CD8-positive, alpha-beta memory T cell (primary cell): ENCODE results near the gene ZNF710. TPM values are rescaled to one million over a fixed set of nuclear protein-coding genes. Genes with fewer than 3 reads are reported as not detected.
"Not testable (repeated sequence)": the region's sequence is repeated elsewhere in the genome, so short reads cannot be mapped to it uniquely, and the experiment has no call there.

ENCODE experiments used
- CTCF ChIA-PET: fragments of 350-600 bp; sonication (Branson Sonifier 250); formaldehyde crosslinking; loops from one replicate; lab custom pipeline; 2021; ENCODE audit warnings: antibody characterized with exemption; lab: Charles Lee
- POLR2A ChIA-PET: fragments of 350-600 bp; sonication (Branson Sonifier 250); formaldehyde crosslinking; loops from one replicate; lab custom pipeline; 2021; ENCODE audit warnings: antibody characterized with exemption; lab: Charles Lee
- DNase-seq, 5 donors: peaks; one replicate each; pipeline versions ENCODE4 v3.0.0 to v3.0.0-alpha.2; 2020 to 2022; ENCODE audit warnings: mixed read lengths in 1 of 5
- H3K27ac ChIP-seq: one replicate; pipeline ENCODE4 v1.7.0; 2013; ENCODE audit warnings: low read depth, mild to moderate bottlenecking, low read length, moderate library complexity
- H3K27me3 ChIP-seq: 2 replicates; pipeline ENCODE4 v1.7.0; 2013; ENCODE audit warnings: low read length, mild to moderate bottlenecking; ENCODE audit not compliant: insufficient read depth, poor library complexity, severe bottlenecking
- H3K36me3 ChIP-seq: 2 replicates; pipeline ENCODE4 v1.7.0; 2013; ENCODE audit warnings: mild to moderate bottlenecking, low read length, moderate library complexity; ENCODE audit not compliant: insufficient read depth
- H3K4me1 ChIP-seq: 2 replicates; pipeline ENCODE4 v1.7.0; 2013; ENCODE audit warnings: mild to moderate bottlenecking, low read length, moderate library complexity; ENCODE audit not compliant: insufficient read depth
- H3K4me3 ChIP-seq: 2 replicates; pipeline ENCODE4 v1.7.0; 2013; ENCODE audit warnings: mild to moderate bottlenecking, low read length
- H3K9me3 ChIP-seq: 2 replicates; pipeline ENCODE4 v1.7.0; 2013; ENCODE audit warnings: mild to moderate bottlenecking, low read length
- H3K27ac Mint-ChIP-seq, 8 donors: one replicate each; pipeline ENCODE4 v1.8.0; 2020 to 2021; ENCODE audit warnings: mixed read lengths in 8 of 8, mild to moderate bottlenecking in 6 of 8, inconsistent platforms in 3 of 8, moderate library complexity in 3 of 8
- H3K27me3 Mint-ChIP-seq, 2 donors: one replicate each; pipeline ENCODE4 v1.8.0; 2020 to 2021; ENCODE audit warnings: mixed read lengths in 2 of 2, mild to moderate bottlenecking in 1 of 2, moderate library complexity in 1 of 2
- H3K36me3 Mint-ChIP-seq, 3 donors: one replicate each; pipeline ENCODE4 v1.8.0; 2020 to 2021; ENCODE audit warnings: mixed read lengths in 3 of 3, inconsistent platforms in 1 of 3, mild to moderate bottlenecking in 1 of 3
- H3K4me1 Mint-ChIP-seq, 3 donors: one replicate each; pipeline ENCODE4 v1.8.0; 2020 to 2021; ENCODE audit warnings: mixed read lengths in 3 of 3, inconsistent platforms in 1 of 3, mild to moderate bottlenecking in 1 of 3
- H3K4me3 Mint-ChIP-seq, 7 donors: one replicate each; pipeline ENCODE4 v1.8.0; 2020 to 2021; ENCODE audit warnings: mixed read lengths in 7 of 7, mild to moderate bottlenecking in 6 of 7, moderate library complexity in 4 of 7, inconsistent platforms in 2 of 7
- H3K9me3 Mint-ChIP-seq, 5 donors: one replicate each; pipeline ENCODE4 v1.8.0; 2020 to 2022; ENCODE audit warnings: mixed read lengths in 5 of 5, mild to moderate bottlenecking in 3 of 5, moderate library complexity in 2 of 5, inconsistent platforms in 1 of 5
- polyA plus RNA-seq: library from polyadenylated mRNA; unstranded; fragments of 300-500 nt; fragmentation: Illumina TruSeq; gene quantifications from one replicate; pipeline ENCODE4 v1.2.3, GENCODE V29; 2021
- total RNA-seq, 2 experiments: library from RNA; stranded (reverse); gene quantifications; one replicate each; pipeline ENCODE4 v1.2.3, GENCODE V29; 2021

The ZNF710 gene
- total and polyA plus RNA-seq, 3 experiments from 2014 or later = 2.6 to 13.2 (median 13.2) TPM

DNA sequence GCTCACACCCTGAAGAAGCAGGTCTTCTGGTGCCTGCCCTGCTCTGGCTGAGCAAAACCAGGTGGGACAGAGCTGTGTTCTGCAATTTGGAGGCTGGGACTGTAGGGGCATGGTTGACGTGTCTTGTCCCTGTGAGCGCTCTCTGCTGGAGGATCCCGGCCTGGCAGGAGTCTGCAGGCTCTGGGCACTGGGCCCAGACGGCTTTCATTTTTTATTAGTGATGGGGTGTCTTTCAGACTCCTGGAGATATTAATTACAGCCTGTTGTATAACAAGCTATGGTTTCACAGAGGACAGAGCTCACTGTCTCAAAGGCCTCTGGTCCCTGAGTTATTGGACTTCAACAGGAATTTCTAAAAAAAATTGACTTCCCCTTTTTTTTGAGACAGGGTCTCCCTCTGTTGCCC is 29.5 kb upstream of the ZNF710 start:
- H3K27ac ChIP-seq = no peak overlapping the region
- no peaks in the 10 kb centered on the region for H3K4me1 ChIP-seq
- H3K27me3 ChIP-seq = no peaks in the 10 kb centered on the region
- peak in 4 of 5 donors; percentile 15 to 59 (median 17) for DNase-seq
- ChIA-PET CTCF (interaction anchor here (1.1 kb wide), 1 partner anchor 70 kb away, joined by 3 read pairs; no protein-coding TSS in a partner anchor), POLR2A (no interaction called here)
- Mint-ChIP-seq H3K4me3 (no peak overlapping the region), H3K27ac (peak overlapping the region in 1 of 8 donors; percentile 54), H3K4me1 (no peaks in the 10 kb centered on the region), H3K36me3 (no peaks in the 10 kb centered on the region), H3K9me3 (peaks cover 0 to 5% (median 0%) of the 10 kb centered on the region in 5 donors), H3K27me3 (peaks cover 0 to 4% of the 10 kb centered on the region in 2 donors)
- H3K4me3 ChIP-seq = no peak overlapping the region
- H3K9me3 ChIP-seq = no peaks in the 10 kb centered on the region
- no peaks in the 10 kb centered on the region for H3K36me3 ChIP-seq

DNA sequence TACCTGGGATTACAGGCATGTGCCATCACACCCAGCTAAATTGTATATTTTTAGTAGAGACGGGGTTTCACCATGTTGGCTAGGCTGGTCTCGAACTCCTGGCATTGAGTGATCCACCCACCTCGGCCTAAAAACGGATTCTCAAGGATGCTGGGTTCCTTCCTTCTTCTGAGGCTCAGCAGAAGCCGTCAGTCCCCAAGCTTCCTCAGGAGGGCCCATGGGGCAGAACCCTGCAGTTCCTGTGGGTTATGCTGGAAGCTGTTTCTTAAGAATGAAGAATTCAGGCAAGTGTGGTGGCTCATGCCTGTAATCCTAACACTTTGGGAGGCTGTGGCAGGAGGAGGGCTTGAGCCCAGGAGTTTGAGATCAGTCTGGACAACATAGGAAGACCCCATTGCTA is 29.0 kb upstream of the ZNF710 start:
- no peaks in the 10 kb centered on the region for H3K27me3 ChIP-seq
- no peak overlapping the region for H3K4me3 Mint-ChIP-seq
- peaks cover 0 to 5% (median 0%) of the 10 kb centered on the region in 5 donors for H3K9me3 Mint-ChIP-seq
- no peak overlapping the region for H3K4me3 ChIP-seq
- DNase-seq = no peak
- H3K27me3 Mint-ChIP-seq = peaks cover 1 to 4% of the 10 kb centered on the region in 2 donors
- H3K36me3 Mint-ChIP-seq = no peaks in the 10 kb centered on the region
- no peaks in the 10 kb centered on the region for H3K36me3 ChIP-seq
- H3K27ac ChIP-seq = no peak overlapping the region
- ChIA-PET POLR2A (no interaction called here), CTCF (interaction anchor here (1.1 kb wide), 1 partner anchor 70 kb away, joined by 3 read pairs; no protein-coding TSS in a partner anchor)
- H3K4me1 Mint-ChIP-seq = no peaks in the 10 kb centered on the region
- H3K9me3 ChIP-seq = no peaks in the 10 kb centered on the region
- H3K4me1 ChIP-seq = no peaks in the 10 kb centered on the region
- H3K27ac Mint-ChIP-seq = peak overlapping the region in 2 of 8 donors; percentile 26 to 54

DNA sequence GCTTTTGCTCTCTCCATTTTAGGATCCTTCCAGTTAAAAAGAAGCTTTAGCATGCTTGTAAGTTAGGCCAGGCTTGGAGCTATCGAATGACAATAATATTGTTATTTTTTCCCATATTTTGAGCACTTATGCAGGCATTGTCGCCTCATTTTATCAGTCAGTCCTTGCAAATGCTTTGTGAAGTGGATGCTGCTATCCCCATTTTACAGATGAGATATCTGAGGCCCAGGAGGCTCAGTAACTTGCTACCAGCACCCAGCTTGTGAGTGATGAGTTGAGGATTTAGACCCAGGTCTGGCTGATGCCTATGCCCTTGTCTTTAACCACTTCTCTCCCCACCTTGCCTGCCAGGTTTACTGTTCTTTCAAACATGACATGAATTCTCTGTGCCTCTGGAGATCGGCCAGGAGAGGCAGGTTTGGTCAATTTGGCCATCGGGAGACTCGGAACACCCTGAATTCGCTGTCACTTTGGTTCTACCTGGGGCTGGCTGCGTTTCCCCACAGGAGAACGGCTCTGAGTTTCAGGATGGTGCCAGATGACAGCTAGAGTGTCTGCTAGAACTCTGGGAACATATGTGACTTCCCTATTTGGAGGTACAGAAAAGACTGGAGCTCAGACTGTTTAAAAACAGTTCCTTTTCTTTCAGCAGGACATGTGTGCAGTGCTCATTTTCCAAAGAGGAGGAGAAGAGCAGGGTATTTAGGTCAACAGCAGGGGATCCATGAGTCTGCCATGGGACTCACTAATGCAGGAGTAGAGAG is 25.5 kb upstream of the ZNF710 start:
- H3K27ac ChIP-seq = no peak overlapping the region
- no peaks in the 10 kb centered on the region for H3K4me1 ChIP-seq
- Mint-ChIP-seq H3K4me1 (no peaks in the 10 kb centered on the region), H3K27ac (no peak overlapping the region), H3K4me3 (no peak overlapping the region), H3K36me3 (no peaks in the 10 kb centered on the region), H3K9me3 (peaks cover 0 to 5% (median 0%) of the 10 kb centered on the region in 5 donors), H3K27me3 (peaks cover 1 to 4% of the 10 kb centered on the region in 2 donors)
- H3K4me3 ChIP-seq = no peak overlapping the region
- POLR2A ChIA-PET = no interaction called here
- H3K36me3 ChIP-seq = no peaks in the 10 kb centered on the region
- H3K9me3 ChIP-seq = no peaks in the 10 kb centered on the region
- DNase-seq = no peak
- no peaks in the 10 kb centered on the region for H3K27me3 ChIP-seq
- CTCF ChIA-PET = interaction anchor here (1.4 to 1.5 kb wide), 2 partner anchors 38 to 101 kb away, joined by 3 to 4 read pairs; no protein-coding TSS in a partner anchor

DNA sequence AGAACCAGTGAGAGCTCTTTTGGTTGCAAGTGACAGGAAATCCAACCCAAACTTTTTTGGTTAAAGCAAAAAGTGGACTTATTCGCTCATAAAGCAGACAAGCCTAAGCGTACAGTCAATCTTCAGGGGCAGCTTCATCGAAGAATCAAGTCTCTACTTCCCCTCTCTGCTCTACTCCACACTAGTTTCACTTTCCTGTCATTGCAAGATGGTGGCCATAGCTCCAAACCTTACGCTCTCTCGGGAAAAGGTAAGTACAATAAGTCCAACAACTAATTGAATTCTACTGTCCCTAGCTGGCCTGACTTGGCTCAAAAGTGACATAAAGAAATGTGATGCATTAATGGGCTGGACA is 24.9 kb upstream of the ZNF710 start:
- ChIA-PET POLR2A (no interaction called here), CTCF (no interaction called here)
- H3K27me3 ChIP-seq = no peaks in the 10 kb centered on the region
- H3K4me1 Mint-ChIP-seq = no peaks in the 10 kb centered on the region
- no peak overlapping the region for H3K4me3 ChIP-seq
- no peaks in the 10 kb centered on the region for H3K36me3 Mint-ChIP-seq
- DNase-seq = no peak
- H3K27me3 Mint-ChIP-seq = peaks cover 3 to 4% of the 10 kb centered on the region in 2 donors
- no peaks in the 10 kb centered on the region for H3K9me3 ChIP-seq
- no peak overlapping the region for H3K4me3 Mint-ChIP-seq
- H3K27ac ChIP-seq = no peak overlapping the region
- peaks cover 0 to 5% (median 0%) of the 10 kb centered on the region in 5 donors for H3K9me3 Mint-ChIP-seq
- H3K27ac Mint-ChIP-seq = no peak overlapping the region
- no peaks in the 10 kb centered on the region for H3K36me3 ChIP-seq
- no peaks in the 10 kb centered on the region for H3K4me1 ChIP-seq

DNA sequence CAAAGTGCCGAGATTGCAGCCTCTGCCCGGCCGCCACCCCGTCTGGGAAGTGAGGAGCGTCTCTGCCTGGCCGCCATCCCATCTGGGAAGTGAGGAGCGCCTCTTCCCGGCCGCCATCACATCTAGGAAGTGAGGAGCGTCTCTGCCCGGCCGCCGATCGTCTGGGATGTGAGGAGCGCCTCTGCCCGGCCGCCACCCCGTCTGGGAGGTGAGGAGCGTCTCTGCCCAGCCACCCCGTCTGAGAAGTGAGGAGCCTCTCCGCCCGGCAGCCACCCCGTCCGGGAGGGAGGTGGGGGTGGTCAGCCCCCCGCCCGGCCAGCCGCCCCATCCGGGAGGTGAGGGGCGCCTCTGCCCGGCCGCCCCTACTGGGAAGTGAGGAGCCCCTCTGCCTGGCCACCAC is 23.3 kb upstream of the ZNF710 start:
- POLR2A ChIA-PET, H3K36me3 ChIP-seq, H3K4me1 ChIP-seq, DNase-seq, H3K9me3 ChIP-seq, CTCF ChIA-PET, H3K27me3 Mint-ChIP-seq, H3K9me3 Mint-ChIP-seq, H3K27me3 ChIP-seq, H3K4me1 Mint-ChIP-seq, H3K27ac ChIP-seq, H3K4me3 Mint-ChIP-seq, H3K4me3 ChIP-seq, H3K27ac Mint-ChIP-seq, H3K36me3 Mint-ChIP-seq: not testable (repeated sequence)

DNA sequence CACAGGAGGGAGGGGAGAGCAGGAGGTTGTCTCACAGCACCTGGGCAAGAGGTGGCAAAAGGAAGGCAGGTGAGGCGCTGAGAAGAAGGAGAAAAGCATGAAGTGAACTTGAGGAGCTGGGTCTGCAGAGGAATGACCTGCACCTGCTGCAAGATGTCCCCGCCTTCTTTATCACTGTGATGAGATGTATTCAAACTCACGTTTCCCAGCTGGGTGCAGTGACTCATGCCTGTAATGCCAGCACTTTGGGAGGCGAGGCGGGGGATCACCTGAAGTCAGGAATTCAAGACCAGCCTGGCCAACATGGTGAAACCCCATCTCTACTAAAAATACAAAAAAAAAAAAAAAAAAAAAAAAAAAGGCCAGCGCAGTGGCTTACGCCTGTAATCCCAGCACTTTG is 22.2 kb upstream of the ZNF710 start:
- ChIA-PET POLR2A (no interaction called here), CTCF (interaction anchor here (1.1 kb wide), 1 partner anchor 1383 kb away, joined by 3 read pairs; no protein-coding TSS in a partner anchor)
- H3K27me3 ChIP-seq = no peaks in the 10 kb centered on the region
- no peak overlapping the region for H3K4me3 ChIP-seq
- Mint-ChIP-seq H3K27ac (no peak overlapping the region), H3K9me3 (peaks cover 0 to 7% (median 1%) of the 10 kb centered on the region in 5 donors), H3K4me3 (no peak overlapping the region), H3K4me1 (no peaks in the 10 kb centered on the region), H3K36me3 (no peaks in the 10 kb centered on the region), H3K27me3 (peaks cover 8 to 14% of the 10 kb centered on the region in 2 donors)
- DNase-seq = no peak
- H3K4me1 ChIP-seq = no peaks in the 10 kb centered on the region
- H3K36me3 ChIP-seq = no peaks in the 10 kb centered on the region
- H3K27ac ChIP-seq = no peak overlapping the region
- H3K9me3 ChIP-seq = no peaks in the 10 kb centered on the region

DNA sequence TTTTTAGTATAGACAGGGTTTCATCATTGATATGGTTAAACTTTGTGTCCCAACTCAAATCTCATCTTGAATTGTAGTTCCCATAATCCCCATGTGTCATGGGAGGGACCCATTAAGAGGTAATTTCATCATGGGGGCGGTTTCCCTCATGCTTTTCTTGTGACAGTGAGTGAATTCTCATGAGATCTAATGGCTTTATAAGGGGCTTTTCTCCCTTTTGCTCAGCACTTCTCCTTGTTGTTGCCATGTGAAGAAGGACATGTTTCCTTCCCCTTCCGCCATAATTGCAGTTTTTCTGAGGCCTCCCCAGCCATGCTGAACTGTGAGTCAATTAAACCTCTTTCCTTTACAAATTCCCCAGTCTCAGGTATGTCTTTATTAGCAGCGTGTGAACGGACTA is 20.2 kb upstream of the ZNF710 start:
- peaks cover 9 to 18% (median 13%) of the 10 kb centered on the region in 5 donors for H3K9me3 Mint-ChIP-seq
- H3K4me3 ChIP-seq = no peak overlapping the region
- H3K27me3 ChIP-seq = no peaks in the 10 kb centered on the region
- ChIA-PET POLR2A (no interaction called here), CTCF (no interaction called here)
- no peak overlapping the region for H3K27ac ChIP-seq
- DNase-seq = no peak
- H3K4me1 ChIP-seq = no peaks in the 10 kb centered on the region
- H3K36me3 ChIP-seq = no peaks in the 10 kb centered on the region
- no peak overlapping the region for H3K4me3 Mint-ChIP-seq
- peaks cover 15 to 22% of the 10 kb centered on the region in 2 donors for H3K27me3 Mint-ChIP-seq
- H3K4me1 Mint-ChIP-seq = no peaks in the 10 kb centered on the region
- peak overlapping the region in 1 of 8 donors; percentile 60 for H3K27ac Mint-ChIP-seq
- H3K9me3 ChIP-seq = no peaks in the 10 kb centered on the region
- peaks cover 0 to 10% (median 0%) of the 10 kb centered on the region in 3 donors for H3K36me3 Mint-ChIP-seq

DNA sequence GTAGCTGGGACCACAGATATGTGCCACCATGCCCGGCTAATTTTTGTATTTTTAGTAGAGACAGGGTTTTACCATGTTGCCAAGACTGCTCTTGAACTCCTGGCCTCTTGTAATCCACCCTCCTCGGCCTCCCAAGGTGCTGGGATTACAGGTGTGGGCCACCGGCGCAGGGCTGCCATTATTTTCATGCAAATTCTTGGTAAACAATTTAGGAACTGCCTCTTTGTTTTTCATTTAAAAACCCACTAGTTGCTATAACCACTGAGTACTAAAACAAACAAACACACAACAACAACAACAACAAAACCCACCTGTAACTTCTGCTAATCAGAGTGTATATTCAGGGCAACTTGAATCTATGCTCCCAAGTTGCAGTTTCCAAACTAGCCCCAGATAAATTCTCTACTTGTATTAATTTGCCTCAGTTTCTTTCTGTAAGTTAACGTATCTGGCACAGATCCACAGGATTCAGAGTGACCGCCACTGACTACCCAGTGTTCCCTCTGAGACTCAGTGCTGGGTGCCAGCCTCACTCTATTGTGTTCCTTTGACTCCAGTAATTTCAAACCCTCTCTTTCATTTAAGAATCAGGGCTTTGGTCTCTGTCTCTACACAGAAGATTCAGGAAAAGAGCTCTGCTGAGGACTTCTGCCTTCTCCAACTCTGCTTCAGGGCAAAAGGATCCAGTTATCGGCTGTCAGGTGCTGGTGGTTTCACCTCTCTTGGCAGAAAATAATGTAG is 18.6 kb upstream of the ZNF710 start:
- POLR2A ChIA-PET = no interaction called here
- Mint-ChIP-seq H3K4me3 (no peak overlapping the region), H3K9me3 (peaks cover 9 to 16% (median 13%) of the 10 kb centered on the region in 5 donors), H3K4me1 (no peaks in the 10 kb centered on the region), H3K27me3 (peaks cover 12 to 20% of the 10 kb centered on the region in 2 donors), H3K27ac (no peak overlapping the region), H3K36me3 (peaks cover 0 to 10% (median 0%) of the 10 kb centered on the region in 3 donors)
- H3K27ac ChIP-seq = no peak overlapping the region
- H3K36me3 ChIP-seq = no peaks in the 10 kb centered on the region
- H3K4me1 ChIP-seq = no peaks in the 10 kb centered on the region
- no peak for DNase-seq
- no peaks in the 10 kb centered on the region for H3K27me3 ChIP-seq
- H3K9me3 ChIP-seq = no peaks in the 10 kb centered on the region
- CTCF ChIA-PET = no interaction called here
- H3K4me3 ChIP-seq = no peak overlapping the region
